ENCODE measurements around the gene CAP2.

CAP2 gene, protein sequence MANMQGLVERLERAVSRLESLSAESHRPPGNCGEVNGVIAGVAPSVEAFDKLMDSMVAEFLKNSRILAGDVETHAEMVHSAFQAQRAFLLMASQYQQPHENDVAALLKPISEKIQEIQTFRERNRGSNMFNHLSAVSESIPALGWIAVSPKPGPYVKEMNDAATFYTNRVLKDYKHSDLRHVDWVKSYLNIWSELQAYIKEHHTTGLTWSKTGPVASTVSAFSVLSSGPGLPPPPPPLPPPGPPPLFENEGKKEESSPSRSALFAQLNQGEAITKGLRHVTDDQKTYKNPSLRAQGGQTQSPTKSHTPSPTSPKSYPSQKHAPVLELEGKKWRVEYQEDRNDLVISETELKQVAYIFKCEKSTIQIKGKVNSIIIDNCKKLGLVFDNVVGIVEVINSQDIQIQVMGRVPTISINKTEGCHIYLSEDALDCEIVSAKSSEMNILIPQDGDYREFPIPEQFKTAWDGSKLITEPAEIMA

DNA sequence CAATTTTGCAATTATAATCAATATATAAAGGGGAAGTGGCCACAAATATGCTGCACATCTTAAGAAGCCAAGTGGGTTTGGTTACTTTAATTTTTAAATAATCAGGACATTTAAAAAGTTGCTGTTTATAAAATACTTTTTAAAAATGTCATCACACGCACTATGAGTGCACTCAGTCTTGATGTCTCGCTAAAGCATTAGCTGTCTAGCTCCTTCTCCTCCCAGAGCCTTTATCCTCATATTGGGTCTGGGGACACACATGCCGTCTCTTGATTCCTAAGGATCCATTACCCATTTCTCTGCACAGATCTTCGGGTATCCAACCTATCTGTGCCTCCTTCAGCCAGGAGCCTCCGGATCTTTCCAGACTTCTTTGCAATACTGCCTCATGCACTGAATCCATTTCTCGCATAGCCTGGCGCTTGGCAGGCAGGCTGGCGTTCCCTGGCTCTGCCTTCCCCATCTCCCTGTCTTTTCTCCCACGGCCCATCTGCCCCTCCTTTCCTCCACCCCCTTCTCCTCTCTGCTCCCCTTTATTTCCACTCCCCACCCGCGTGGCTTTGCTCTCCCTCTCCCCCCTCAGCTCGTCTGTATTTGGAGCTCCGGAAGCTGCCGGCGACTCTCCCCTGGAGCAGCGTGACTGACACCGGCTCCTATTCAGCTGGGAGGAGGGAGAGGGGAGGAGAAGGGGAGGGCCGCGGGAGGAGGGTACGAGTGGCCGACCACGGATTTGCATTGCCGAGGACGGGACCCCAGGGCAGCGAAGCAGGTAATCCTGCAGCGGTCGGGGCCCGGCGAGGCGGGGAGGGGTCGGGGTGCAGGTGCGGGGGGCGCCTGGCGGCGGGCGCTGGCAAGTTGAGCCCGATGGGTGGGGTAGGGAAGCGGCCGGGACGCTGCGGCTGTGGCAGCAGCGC lies at the start of gene CAP2:
Gene CAP2, plus strand, starts transcription at position 618 of the 914 bp plus-strand sequence. CDS start 27,961 bp downstream, outside the sequence.
- DNase-seq (ENCODE audit: low read depth) = no peak

DNA sequence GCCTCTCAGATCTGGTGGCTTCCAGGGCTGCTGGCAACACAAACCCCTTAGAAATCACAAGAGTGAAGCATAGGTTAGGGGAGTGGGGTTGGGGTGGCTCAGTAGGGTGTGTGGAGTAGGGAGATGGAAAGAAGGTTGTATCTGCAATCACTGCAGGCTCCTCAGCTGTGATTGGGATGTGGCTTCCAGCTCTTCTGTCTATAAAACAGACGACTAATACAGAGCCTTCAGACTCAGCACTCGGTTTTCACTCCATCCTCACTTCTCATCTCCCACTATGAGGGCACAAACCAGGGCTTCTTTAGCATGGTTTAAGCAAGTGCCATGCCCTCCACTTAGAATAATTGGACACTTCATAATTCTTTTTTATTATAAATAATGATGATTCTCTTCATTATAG lies 46.4 kb upstream of the CAP2 start:
- DNase-seq (ENCODE audit: low read depth) = no peak

DNA sequence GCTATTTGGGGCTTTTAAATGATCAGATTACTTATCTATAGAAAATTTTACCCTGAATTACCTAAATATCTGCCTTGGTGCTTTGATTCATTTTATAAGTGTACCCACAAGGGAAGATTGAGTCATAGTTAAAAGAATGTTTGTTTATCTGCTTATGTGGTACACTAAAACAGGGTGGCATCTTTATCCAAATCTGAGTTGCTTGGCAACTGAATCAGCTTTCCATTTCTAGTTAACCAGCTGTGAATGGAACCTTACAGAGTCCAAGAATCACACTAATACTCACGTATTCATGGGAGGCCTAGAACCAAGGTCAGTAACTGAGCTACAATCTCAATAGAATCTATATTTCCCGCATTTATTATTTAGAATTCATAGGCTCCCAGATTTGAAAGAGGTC lies 44.0 kb upstream of the CAP2 start:
- DNase-seq (ENCODE audit: low read depth) = no peak

DNA sequence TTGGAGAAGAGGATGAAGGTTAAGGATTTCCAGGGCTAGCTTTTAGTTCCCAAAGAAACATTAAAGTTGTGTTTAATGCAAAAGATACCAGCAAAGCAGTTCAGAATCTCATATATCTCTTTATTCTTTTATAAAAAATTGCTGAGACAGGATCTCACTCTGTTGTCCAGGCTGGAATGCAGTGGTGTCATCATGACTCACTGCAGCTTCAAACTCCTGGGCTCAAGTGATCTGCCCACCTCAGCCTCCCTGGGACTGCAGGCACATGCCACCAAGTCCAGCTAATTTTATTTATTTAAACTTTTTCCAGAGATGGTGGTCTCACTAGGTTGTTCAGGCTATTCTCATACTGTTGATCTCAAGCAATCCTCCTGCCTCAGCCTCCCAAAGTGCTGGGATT lies 41.1 kb upstream of the CAP2 start:
- DNase-seq (ENCODE audit: low read depth) = no peak

DNA sequence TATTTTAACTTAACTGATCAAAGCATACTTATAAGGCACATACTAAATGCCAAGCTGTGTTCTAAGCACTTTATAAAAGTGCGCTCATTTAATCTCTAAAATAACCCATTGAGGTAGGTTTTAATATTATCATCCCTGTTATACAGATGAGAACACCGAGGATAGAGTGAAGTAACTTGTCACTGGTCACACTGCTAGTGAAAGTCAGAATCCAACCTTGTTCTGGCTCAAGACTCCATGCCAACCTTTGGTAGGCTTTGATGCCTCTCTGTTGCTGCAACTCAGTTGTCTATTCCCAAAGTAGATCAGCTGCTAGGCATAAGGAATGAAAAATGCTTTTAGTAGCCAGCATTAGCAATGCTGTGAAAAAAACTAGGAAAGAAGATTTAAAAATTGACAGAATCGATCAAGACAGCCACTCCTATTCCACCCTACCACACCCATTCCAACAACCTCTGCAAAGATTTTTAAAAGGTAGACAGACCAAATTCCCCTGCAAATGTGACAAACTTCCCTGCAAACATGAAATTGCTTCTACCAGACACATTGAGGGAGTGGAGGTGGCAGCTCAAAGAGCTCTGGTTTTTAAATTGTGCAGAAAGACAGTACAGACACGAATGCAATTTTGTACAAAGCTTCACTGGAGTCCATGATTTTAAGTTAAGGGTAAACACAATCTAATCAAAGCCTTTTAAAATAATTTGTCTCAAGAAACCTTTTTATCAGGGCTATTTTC lies 39.8 kb upstream of the CAP2 start:
- DNase-seq (ENCODE audit: low read depth) = no peak

DNA sequence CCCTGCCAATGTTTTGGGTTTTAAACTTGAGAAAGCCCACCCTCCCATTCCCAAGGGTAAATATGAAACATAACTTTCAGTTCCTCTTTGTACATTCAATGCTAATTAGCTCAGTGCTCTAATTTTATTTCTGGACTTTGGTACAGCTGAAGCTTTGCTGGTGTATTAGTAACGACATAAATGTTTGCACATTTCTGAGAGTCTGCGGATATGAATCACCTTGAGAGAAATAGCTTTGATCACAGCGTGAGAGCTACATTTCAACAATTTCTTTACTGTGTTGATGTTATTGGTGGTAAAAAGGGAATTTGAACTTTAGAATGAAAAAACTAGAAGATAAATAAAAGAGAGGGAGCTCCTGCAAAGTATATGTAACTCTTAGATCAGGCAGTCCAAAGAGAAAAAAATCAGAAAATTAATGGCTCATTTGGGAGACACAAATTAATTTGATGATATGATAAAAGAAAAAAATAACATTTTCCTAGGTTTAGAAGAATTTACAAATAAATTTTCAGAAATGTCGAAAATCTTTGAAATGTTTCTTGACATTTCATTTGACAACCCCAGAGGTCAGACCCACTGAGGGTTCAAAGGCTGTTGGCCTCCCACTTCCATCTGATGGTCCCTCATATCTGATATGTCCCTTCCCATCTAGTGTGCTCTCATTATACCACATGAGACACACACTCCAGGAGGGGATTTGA lies 38.5 kb upstream of the CAP2 start:
- DNase-seq (ENCODE audit: low read depth) = peak; percentile 67

DNA sequence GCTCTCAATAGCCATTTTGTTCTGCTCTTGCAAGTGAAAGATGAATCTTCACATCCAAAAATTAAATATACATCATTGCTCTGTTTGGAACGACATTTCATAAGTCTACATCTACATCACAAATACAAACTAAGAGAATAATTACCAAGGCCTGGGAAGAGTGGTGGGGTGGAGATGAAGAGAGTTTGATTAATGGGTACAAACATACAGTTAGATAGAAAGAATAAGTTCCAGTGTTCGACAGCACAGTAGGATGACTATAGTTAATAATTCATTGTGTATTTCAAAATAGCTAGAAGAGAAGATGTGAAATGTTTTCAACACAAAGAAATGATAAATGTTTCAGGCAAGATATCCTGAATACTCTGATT lies 38.0 kb upstream of the CAP2 start:
- no peak for DNase-seq (ENCODE audit: low read depth)

DNA sequence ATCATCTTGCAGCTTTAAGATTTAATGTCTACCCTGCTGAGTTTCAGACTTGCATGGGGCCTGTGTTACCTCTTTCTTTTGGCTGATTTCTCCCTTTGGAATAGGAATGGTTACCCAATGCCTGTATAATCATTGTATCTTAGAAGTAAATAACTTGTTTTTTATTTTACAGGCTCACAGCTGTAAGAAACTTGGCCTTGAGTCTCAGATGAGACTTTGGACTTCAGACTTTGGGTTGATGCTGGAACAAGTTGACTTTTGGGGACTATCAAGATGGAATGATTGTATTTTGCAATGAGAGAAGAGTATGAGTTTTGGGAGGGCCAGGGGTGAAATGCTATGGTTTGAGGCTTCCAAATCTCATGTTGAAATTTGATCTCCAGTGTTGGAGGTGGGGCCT lies 34.9 kb upstream of the CAP2 start:
- DNase-seq (ENCODE audit: low read depth) = no peak

DNA sequence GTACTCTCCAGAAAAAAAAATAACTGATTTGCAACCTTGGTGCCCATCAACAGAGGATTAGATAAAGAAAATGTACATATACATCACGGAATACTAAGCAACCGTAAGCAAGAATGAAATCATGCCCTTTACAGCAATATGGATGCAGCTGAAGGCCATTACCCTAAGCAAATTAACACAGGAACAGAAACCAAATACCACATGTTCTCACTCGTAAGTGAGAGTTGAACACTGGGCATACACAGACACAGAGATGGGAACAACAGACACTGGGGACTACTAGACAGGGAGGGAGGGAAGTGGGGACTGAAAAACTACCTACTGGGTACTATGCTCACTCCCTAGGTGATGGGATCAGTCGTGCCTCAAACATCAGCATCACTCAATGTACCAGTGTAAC lies 32.8 kb upstream of the CAP2 start:
- DNase-seq (ENCODE audit: low read depth) = no peak

DNA sequence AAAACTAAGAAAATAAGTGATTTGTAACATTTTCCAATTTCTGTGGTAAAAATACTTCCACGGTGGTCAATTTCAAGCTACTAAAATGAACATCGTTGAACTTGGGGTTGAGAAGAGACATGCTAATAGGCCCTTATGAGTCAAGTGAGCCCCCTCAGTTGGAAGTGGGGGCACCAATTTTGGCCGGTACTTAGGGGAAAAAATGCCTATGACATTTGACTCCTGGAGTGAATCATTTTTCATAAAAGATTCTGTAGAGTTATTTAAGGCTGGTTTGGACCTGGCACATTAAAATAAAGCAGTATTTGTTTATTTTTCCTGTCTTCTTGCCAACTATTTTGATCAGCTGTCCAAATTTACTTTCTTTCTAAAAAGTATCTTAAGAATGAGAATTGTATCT lies 32.4 kb upstream of the CAP2 start:
- no peak for DNase-seq (ENCODE audit: low read depth)

DNA sequence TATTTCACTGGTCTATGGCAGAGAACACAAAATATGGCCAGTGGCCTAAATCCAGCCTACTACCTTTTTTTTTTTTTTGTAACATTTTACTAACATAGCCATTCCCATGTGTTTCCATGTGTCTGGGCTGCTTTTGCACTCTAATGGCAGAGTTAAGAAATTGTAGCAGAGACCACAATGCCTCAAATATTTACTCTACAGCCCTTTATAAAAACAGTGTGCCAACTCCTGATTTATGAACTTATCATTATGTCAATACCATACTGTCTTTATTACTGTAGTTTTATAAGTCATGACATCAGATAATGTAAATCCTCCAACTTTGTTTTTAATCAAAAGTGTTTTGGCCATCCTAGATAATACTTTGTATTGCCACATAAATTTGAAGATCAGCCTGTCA lies 27.4 kb upstream of the CAP2 start:
- no peak for DNase-seq (ENCODE audit: low read depth)

DNA sequence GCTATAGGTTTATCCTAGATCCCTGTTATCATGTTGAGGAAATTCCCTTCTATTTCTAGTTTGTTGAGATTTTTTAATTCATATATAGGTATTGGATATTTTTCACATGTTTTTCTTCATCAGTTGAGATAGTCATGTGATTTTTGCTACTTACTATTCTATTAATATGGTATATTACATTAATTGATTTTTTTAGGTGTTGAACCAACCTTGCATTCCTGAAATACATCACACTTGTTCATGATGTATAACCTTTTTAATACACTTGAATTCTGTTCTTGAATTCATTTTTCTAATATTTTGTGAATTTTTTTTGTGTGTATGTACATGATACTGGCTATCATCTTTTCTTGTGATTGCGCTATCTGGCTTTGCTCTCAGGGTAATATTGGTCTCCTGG lies 25.5 kb upstream of the CAP2 start:
- DNase-seq (ENCODE audit: low read depth) = no peak

DNA sequence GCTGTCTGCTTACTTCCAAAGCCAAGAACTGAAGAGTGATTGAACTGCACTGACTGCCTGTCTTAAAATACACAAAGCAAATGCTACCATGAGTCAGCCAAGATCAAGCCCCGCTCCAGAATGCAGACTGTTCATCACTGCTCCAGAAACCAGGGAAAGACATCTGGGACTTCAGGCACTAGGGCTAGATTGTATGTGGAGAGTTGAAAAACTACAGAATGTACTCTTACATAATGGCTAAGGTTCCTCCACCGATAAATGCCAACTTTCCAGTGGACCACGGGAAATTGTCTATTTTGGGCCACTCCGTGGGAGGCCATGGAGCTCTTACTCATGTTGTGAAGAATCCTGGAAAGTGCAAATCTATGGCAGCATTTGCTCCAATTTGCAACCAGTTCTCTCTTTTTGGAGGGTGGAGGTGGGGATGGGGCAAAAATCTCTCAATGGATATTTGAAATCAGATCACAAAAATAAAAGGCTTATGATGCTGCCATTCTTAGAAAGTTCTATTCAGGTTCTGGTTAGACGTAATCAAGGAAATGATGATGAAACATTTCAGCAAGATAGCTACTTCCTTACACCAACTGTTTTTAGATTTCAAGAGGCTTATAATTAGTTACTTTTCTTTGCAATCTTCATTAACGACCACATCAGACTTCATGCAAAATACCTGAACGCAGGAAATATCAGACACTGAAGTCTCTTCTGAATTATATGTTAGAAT lies 11.8 kb upstream of the CAP2 start:
- peak; percentile 46 for DNase-seq (ENCODE audit: low read depth)

DNA sequence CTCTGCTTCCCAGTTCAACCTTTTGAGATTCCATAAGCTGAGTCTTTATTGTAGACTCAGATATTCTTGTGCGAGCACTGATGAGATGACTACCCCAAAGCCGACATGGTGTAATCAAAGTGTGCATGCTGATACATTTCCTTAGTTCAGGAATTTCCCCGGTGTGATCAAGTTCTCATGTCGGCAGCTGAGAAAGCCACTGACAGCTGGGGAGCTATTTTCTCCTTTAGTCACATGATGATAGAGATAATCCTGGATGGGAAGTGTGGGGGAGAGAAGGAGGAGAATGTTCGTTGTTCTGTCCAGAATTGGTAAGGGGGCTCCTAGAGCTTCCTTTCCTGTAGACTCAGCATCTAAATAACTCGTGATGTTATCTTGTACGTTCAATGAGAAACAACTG lies 7.7 kb upstream of the CAP2 start:
- DNase-seq (ENCODE audit: low read depth) = peak; percentile 48

DNA sequence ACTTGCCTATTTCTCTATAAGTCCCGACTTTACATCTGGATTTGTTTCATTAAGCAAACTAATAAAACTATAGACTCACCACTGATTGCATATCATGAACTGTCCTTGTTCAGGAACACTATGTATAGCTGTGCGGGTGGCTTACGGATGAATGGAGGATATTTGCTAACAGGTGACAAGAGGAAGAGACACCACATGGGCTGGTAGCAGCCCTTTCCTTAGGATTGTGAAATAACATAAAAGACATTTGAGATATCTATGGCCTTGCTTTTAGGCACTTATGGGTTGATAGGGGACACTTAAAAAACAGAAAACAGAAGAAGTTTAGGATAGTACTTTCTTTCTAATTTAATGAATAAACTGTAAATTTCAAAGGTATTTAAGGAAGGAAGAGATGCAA lies 5.0 kb upstream of the CAP2 start:
- DNase-seq (ENCODE audit: low read depth) = no peak

DNA sequence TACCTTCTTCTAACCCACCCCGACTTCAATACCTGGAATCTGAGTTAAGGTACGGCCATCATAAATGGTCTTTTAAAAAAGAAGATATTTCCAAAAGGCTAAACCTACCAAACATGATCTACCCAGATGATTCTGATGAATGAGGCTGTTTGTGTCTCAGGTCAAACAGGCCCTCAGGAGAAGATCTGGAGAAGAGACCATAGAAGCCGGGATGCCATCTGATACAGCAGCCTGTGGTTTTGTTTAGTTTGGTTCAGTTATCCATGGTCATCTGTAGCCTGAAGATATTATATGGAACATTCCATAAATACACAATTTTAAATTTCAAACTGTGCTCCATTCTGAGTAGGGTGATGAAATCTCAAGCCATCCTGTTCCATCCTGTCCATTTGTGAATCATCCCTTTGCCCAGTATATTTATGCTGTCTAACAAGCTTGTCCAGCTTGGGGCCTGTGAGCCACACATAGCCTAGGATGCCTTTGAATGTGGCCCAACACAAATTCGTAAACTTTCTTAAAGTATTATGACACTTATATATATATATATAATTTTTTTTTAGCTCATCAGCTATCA lies 4.0 kb upstream of the CAP2 start:
- no peak for DNase-seq (ENCODE audit: low read depth)

DNA sequence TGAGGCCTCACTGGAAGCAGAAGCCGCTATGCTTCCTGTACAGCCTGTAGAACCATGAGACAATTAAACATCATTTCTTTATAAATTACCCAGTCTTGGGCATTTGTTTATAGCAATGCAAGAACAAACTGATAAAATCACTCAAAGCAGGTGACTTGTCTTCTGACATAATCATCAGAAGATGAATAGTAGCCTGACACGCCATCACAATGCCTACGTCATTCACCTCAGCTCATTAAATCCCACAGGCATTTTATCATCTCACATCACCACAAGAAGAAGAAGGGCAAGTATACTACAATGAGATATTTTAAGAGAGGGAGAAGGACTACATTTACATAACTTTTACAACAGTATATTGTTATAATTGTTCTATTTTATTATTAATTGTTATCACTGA lies 3.1 kb upstream of the CAP2 start:
- DNase-seq (ENCODE audit: low read depth) = no peak

DNA sequence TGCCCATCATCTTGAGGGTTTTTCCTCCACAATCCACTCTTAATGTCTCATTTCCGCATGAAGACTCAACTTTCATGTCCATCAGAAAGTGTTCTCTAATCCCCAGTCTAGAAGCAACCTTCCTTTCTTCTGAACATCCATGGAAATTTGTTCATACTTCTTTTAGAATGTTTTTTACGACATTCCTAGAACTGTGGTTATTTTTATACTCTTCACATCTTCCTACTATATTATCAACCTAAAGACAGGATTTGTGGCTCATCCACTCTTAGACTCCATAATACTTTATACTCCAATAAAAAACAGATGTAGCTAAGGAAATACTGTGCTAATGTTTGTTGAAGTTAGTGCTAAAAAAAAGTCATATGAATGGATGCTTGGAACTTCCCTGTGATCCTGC lies 1.4 kb upstream of the CAP2 start:
- no peak for DNase-seq (ENCODE audit: low read depth)

DNA sequence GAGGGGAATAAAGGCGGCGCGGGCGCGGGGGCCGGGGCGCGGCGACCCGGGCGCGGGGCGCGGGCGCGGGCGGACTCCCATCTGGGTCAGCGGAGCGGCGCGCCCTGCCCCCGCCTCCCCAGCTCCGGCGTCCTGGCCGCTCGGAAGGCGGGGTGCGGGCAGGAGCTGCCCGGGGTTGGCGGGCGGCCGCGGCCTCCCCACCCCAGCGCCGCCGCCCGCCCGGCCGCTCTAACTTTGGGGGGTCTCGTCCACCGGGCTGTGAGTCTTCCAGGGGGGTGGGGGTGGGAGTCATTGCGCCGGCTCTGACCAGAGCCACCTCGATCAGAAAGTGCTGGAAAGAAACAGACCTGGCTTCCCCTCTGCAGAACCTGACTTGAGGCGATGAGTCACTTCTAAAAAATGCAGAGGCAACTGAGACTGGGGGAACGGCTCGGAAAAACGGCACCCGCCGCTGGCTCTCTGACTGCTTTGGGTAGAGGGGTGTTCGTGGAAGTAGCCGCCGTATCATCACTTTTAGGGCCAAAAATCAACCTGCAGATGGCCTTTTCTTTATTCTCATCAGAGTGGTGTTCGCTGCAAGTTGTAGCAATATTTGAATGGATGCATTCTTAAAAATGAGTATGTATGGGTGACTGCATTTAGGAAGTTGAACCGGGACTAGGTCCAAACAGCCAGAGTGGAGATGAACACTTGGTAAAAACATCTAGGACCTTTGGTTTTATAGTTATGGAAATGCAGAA lies 667 bp downstream of the CAP2 start:
- DNase-seq (ENCODE audit: low read depth) = no peak

DNA sequence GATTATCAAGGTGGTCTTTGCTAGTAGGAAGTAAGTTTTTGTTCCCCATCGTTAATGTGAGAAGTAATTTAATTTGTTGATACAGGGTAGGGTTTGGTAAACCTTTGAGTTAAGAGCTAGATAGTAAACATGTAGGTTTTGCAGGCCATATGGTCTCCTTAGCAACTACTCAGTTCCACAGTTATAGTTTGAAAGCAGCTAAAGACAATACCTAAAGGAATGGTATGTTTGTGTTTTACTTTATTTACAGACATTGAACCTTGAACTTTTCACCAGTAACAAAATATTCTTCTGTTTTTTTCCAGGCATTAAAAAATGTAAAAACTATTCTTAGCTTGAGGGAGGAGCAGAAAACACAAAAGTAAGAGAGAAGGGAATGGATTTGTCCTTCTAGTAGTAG lies 1.7 kb downstream of the CAP2 start:
- DNase-seq (ENCODE audit: low read depth) = no peak
